HAP-1 (cell line): ENCODE data around the gene C1QTNF8.
A peak's percentile ranks its signal among the peaks of the same experiment; 100 is the strongest.
"Not testable (repeated sequence)": the region's sequence is repeated elsewhere in the genome, so short reads cannot be mapped to it uniquely, and the experiment has no call there.

Experiments
- DNase-seq, 2 experiments: peaks; one replicate each; pipeline ENCODE4 v3.0.0-alpha.2; 2016 to 2020; ENCODE audit warnings: low spot score in 2 of 2
- H3K27me3 ChIP-seq: fragments of 250-450 bp; sonication (Bioruptor Pico); 2 replicates; pipeline ENCODE4 v1.5.1; 2020; ENCODE audit warnings: low read depth, mild to moderate bottlenecking, moderate library complexity
- H3K36me3 ChIP-seq: fragments of 250-450 bp; sonication (Bioruptor Pico); replicated peaks from 2 replicates; pipeline ENCODE4 v1.5.1; 2020; ENCODE audit warnings: mild to moderate bottlenecking
- H3K4me1 ChIP-seq: fragments of 250-450 bp; sonication (Bioruptor Pico); 2 replicates; pipeline ENCODE4 v1.5.1; 2020; ENCODE audit warnings: mild to moderate bottlenecking
- H3K4me3 ChIP-seq: fragments of 250-450 bp; sonication (Bioruptor Pico); 2 replicates; pipeline ENCODE4 v1.5.1; 2020; ENCODE audit warnings: mild to moderate bottlenecking, moderate library complexity
- H3K9me3 ChIP-seq: fragments of 250-450 bp; sonication (Bioruptor Pico); 2 replicates; pipeline ENCODE4 v1.5.1; 2020; ENCODE audit warnings: mild to moderate bottlenecking, moderate library complexity
- in situ Hi-C: fragments of 300-500 bp; cut with MboI; formaldehyde crosslinking; loops from 3 replicates; pipeline ENCODE4 v1.14.3; 2020; ENCODE audit warnings: low sequenced_read_pairs, inconsistent platforms, mixed read lengths

Gene C1QTNF8

GRCh38 chr16:1099189-1100083 lies 3.4 kb upstream of the C1QTNF8 start:
- no peaks in the 10 kb centered on the region; the same call in 1 of the 2 replicates for H3K4me1 ChIP-seq

DNA sequence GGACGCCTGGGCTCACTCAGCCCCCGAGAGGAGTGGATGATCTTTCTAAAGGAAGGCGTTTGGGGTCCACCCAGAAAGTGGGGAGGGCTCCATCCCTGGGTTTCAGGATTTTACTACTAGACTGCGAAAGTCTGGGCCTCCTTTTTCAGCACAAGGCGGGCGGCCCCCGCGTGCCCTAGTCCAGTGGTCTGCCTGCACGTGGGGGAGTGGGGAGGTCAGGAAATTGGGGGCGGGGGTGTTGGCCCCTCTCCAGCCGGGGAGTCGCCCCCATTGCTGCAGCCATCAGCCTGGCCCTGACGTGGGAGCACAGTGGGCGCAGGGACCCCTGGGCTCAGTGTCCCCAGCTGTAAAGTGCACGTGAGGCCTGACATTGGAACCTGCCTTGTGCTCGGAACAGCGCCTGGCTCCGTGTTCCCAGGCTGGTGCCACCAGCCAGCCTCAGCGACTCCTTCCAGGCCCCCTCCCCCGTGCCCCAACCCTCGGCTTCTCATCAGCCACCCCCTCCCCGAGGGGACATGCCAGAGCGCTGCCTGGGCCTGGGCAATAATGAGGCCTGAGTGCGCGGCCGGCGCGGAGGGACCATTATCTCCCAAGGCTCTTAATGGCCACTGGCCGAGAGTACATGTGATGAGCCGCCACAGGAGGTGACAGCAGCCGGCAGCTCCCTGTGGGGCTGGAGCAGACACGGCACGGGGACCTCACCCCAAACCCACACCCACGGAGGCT lies 2.4 kb upstream of the C1QTNF8 start:
- DNase-seq = no peak
- Histone ChIP-seq H3K36me3 (no peaks in the 10 kb centered on the region), H3K27me3 (0 out of 2 replicates have a peak, but pooled peaks cover 4% of the 10 kb centered on the region), H3K4me3 (no peak overlapping the region), H3K4me1 (no peaks in the 10 kb centered on the region; the same call in 1 of the 2 replicates), H3K9me3 (no peaks in the 10 kb centered on the region)
- in situ Hi-C loops = no loop called here

More at GRCh38 chr16:1099189-1100083, 3.4 kb upstream of the C1QTNF8 start:
- in situ Hi-C loops = no loop called here
- no peak overlapping the region for H3K4me3 ChIP-seq
- no peaks in the 10 kb centered on the region for H3K36me3 ChIP-seq
- 0 out of 2 replicates have a peak, but pooled peaks cover 4% of the 10 kb centered on the region for H3K27me3 ChIP-seq
- DNase-seq = no peak
- no peaks in the 10 kb centered on the region for H3K9me3 ChIP-seq

DNA sequence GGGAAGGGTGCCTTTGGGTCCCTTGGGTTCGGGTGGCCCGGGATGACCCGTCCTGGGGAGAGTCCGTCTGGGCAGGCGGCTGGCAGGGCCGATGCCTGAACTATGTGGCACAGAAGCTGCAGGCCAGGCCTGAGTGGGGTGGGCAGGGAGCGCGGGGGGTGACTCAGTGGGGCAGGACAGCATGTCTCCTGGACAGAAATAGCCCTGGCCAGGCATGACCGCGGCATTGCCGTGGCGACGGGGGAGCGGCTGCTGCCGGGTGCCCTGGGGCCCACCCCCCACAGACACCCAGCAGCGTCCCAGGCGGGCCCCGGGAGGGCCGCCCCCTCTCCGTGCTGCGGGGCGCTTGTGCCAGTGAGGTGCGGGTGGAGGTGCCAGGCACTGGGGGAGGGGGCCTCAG lies 1.8 kb upstream of the C1QTNF8 start:
- in situ Hi-C loops = no loop called here

GRCh38 chr16:1097156-1097555 lies 1.1 kb upstream of the C1QTNF8 start:
- Histone ChIP-seq H3K27me3 (0 out of 2 replicates have a peak, but pooled peaks cover 4% of the 10 kb centered on the region), H3K4me1 (no peaks in the 10 kb centered on the region), H3K4me3 (no peak overlapping the region), H3K9me3 (no peaks in the 10 kb centered on the region), H3K36me3 (no peaks in the 10 kb centered on the region)
- no peak for DNase-seq
- in situ Hi-C loops = no loop called here

More for the DNA sequence above, 1.8 kb upstream of the C1QTNF8 start:
- Histone ChIP-seq H3K4me3 (no peak overlapping the region), H3K9me3 (no peaks in the 10 kb centered on the region), H3K27me3 (0 out of 2 replicates have a peak, but pooled peaks cover 4% of the 10 kb centered on the region), H3K4me1 (no peaks in the 10 kb centered on the region), H3K36me3 (no peaks in the 10 kb centered on the region)
- DNase-seq = no peak

GRCh38 chr16:1095450-1096168 lies 435 bp downstream of the C1QTNF8 start:
- in situ Hi-C loops = no loop called here
- Histone ChIP-seq H3K27me3 (no peaks in the 10 kb centered on the region), H3K36me3 (no peaks in the 10 kb centered on the region), H3K4me1 (no peaks in the 10 kb centered on the region), H3K9me3 (no peaks in the 10 kb centered on the region), H3K4me3 (no peak overlapping the region)
- no peak for DNase-seq

DNA sequence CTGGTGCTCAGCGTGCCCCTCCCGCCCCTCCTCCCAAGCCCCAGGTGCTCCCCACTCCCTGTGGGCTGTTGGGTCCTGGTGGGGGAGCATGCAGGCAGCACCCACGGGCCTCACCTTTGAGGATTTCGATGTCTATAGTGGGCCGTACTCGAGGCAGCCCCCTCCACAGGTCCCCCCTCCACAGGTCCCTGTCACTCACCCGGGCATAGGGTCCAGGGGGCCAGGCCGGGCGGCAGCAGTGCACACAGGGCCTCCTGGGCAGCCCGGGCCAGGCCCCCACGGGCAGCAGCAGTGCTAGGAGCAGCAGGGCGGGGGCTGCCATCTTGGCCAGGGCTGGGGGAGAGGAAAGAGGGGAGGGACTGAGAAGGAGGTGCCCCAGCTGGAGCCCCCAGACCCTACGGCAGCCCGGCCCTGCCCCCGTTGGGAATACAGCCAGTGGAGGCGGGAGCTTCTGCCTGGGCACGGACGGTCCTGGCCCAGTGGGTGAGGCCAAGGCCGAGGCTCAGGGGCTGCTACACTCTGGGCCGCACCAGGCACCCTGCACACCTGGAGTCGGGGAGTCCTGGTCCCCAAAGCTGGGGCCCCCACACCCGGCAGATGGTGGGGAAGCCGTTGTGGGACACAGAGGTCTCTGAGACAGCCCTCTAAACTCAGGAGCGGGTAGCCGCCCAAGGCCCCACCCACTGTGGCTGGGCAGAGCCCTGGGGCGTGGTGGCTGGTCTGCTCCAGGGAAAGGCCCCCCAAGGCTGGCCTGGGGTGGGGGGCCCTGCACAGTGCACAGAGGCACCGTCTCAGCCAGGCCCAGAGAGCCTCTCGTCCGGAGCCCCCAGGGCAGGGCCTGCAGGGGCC lies 1.2 kb downstream of the C1QTNF8 start:
- in situ Hi-C loops = no loop called here

GRCh38 chr16:1094124-1094479 lies 1.9 kb downstream of the C1QTNF8 start:
- Histone ChIP-seq H3K36me3 (no peaks in the 10 kb centered on the region), H3K27me3 (no peaks in the 10 kb centered on the region), H3K4me1 (no peaks in the 10 kb centered on the region), H3K4me3 (no peak overlapping the region), H3K9me3 (no peaks in the 10 kb centered on the region)
- in situ Hi-C loops = no loop called here
- DNase-seq = no peak

More for the DNA sequence above, 1.2 kb downstream of the C1QTNF8 start:
- no peaks in the 10 kb centered on the region for H3K27me3 ChIP-seq
- H3K36me3 ChIP-seq = no peaks in the 10 kb centered on the region
- no peak for DNase-seq
- H3K9me3 ChIP-seq = no peaks in the 10 kb centered on the region
- H3K4me1 ChIP-seq = no peaks in the 10 kb centered on the region
- no peak overlapping the region for H3K4me3 ChIP-seq

GRCh38 chr16:1093284-1094123 lies 2.5 kb downstream of the C1QTNF8 start:
- H3K4me1 ChIP-seq = no peaks in the 10 kb centered on the region
- no peaks in the 10 kb centered on the region for H3K36me3 ChIP-seq
- H3K27me3 ChIP-seq = no peaks in the 10 kb centered on the region
- no peak overlapping the region for H3K4me3 ChIP-seq
- H3K9me3 ChIP-seq = no peaks in the 10 kb centered on the region
- in situ Hi-C loops = no loop called here
- peak; percentile 15 to 75 for DNase-seq

GRCh38 chr16:1092685-1093283 lies 3.3 kb downstream of the C1QTNF8 start:
- H3K36me3 ChIP-seq, H3K4me3 ChIP-seq, in situ Hi-C loops, H3K4me1 ChIP-seq, H3K9me3 ChIP-seq, DNase-seq, H3K27me3 ChIP-seq: not testable (repeated sequence)

DNA sequence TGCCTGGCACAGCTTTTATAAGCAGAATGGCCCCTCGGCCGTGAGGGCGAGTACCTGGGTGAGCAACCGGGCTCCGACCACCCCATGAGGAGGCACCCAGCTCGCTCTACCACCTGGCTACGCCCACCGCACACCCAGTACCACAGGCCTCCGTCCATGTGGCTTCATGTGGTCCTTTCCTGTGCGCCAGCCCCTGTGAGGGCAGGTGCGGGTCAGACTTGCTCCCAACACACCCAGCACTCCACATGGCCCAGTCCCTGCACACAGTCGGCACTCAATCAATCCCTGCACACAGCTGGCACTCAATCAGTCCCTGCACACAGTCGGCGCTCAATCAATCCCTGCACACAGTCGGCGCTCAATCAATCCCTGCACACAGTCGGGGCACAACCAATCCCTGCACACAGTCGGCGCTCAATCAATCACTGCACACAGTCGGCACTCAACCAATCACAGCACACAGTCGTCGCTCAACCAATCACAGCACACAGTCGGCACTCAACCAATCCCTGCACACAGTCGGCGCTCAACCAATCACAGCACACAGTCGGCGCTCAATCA lies 4.0 kb downstream of the C1QTNF8 start:
- Histone ChIP-seq H3K27me3 (no peaks in the 10 kb centered on the region), H3K4me1 (no peaks in the 10 kb centered on the region), H3K4me3 (no peak overlapping the region), H3K9me3 (no peaks in the 10 kb centered on the region), H3K36me3 (no peaks in the 10 kb centered on the region)
- in situ Hi-C loops = no loop called here
- DNase-seq = no peak

DNA sequence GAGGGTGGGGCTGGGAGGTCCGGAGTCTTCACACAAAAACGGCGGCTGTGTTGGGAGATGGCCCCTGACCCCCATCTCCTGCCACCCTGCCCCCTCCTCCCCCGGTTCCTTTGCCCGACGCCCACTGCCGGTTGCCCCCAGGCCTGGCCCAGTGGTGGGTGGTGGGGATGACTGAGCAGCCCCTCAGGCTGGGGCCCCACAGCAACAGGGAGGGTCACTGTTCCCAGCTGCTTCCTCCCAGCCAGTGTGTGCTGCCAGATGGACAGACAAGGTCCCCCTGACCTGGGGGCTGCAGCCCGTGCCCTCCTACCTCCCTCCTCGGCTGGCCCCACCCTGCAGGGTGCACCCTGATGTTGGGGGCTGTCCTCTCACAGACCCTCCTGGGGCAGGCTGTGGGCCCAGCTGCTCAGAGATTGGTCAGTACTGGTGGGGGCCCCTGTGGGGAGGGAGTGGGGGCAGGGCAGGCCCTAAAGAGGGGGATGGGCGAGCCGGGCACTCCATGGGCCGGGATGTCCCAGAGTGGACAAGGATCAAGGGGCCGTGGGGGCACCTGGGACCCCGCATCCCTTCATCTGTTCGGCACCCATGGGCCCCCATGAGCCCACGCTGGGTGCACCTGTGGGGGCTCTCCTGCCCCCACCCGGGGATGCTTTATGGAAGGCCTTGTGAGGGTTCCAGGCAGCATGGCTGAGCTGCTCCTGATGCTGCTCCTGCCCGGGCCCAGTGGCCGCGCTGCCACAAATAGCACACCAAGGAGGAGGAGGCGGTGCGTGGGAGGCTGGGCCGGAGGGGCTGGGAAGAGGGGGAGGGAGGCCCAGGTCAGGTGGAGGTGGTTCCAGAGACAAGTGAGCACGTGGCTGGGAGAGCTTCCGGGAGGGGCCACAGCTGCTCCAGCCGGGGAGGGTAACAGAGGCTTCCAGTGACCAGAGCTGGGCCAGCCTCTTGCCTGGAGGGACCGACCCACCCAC lies 5.1 kb downstream of the C1QTNF8 start:
- DNase-seq = peak in 1 of 2 experiments; percentile 31
- H3K4me1 ChIP-seq = no peaks in the 10 kb centered on the region
- no peaks in the 10 kb centered on the region for H3K27me3 ChIP-seq
- H3K36me3 ChIP-seq = no peaks in the 10 kb centered on the region
- no peak overlapping the region for H3K4me3 ChIP-seq
- in situ Hi-C loops = no loop called here
- H3K9me3 ChIP-seq = no peaks in the 10 kb centered on the region
